ENCODE data around the gene NIT1. TPM values are rescaled to one million over a fixed set of nuclear protein-coding genes. Genes with fewer than 3 reads are reported as not detected.

The NIT1 gene
- total and polyA plus RNA-seq, 9 of the 15 experiments (the other 6 are each of a cell fraction or from before 2014, with no cell fraction given), result 18.4 to 76.0 (median 33.7) TPM

DNA sequence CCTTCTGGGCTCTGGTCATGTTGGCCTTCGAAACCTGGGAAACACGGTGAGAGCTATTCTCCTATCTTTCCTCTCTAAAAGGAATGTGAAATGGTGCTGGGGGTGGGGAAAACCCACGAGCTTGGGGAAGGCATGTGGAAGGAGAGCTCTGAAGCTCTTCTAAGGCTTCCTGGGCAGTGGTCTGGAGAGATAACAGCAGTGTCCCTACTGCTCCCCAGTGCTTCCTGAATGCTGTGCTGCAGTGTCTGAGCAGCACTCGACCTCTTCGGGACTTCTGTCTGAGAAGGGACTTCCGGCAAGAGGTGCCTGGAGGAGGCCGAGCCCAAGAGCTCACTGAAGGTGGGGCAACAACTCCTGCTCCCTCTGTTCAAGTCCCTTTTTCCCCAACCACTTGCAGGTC is 44.1 kb downstream of the NIT1 start (continued):
- TF ChIP-seq, protein P1, sequence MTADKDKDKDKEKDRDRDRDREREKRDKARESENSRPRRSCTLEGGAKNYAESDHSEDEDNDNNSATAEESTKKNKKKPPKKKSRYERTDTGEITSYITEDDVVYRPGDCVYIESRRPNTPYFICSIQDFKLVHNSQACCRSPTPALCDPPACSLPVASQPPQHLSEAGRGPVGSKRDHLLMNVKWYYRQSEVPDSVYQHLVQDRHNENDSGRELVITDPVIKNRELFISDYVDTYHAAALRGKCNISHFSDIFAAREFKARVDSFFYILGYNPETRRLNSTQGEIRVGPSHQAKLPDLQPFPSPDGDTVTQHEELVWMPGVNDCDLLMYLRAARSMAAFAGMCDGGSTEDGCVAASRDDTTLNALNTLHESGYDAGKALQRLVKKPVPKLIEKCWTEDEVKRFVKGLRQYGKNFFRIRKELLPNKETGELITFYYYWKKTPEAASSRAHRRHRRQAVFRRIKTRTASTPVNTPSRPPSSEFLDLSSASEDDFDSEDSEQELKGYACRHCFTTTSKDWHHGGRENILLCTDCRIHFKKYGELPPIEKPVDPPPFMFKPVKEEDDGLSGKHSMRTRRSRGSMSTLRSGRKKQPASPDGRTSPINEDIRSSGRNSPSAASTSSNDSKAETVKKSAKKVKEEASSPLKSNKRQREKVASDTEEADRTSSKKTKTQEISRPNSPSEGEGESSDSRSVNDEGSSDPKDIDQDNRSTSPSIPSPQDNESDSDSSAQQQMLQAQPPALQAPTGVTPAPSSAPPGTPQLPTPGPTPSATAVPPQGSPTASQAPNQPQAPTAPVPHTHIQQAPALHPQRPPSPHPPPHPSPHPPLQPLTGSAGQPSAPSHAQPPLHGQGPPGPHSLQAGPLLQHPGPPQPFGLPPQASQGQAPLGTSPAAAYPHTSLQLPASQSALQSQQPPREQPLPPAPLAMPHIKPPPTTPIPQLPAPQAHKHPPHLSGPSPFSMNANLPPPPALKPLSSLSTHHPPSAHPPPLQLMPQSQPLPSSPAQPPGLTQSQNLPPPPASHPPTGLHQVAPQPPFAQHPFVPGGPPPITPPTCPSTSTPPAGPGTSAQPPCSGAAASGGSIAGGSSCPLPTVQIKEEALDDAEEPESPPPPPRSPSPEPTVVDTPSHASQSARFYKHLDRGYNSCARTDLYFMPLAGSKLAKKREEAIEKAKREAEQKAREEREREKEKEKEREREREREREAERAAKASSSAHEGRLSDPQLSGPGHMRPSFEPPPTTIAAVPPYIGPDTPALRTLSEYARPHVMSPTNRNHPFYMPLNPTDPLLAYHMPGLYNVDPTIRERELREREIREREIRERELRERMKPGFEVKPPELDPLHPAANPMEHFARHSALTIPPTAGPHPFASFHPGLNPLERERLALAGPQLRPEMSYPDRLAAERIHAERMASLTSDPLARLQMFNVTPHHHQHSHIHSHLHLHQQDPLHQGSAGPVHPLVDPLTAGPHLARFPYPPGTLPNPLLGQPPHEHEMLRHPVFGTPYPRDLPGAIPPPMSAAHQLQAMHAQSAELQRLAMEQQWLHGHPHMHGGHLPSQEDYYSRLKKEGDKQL (CRISPR knock-in tag; IDR thresholded peaks at IDR 0.05; ENCODE audit: borderline replicate concordance), result no peak
- TF ChIP-seq SUPT5H (IDR thresholded peaks at IDR 0.05) (no peak), ZNF586 (CRISPR knock-in tag; conservative IDR thresholded peaks at IDR 0.05) (no peak), HDAC8 (tag; IDR thresholded peaks at IDR 0.05) (no peak), PTRF (tag; IDR thresholded peaks at IDR 0.05) (no peak), HNRNPH1 (optimal IDR thresholded peaks at IDR 0.05; ENCODE audit: low read depth, low read length) (no peak), NFRKB (IDR thresholded peaks at IDR 0.05; ENCODE audit: low read depth) (no peak), POLR2G (IDR thresholded peaks at IDR 0.05; ENCODE audit: low read depth, low read length) (no peak), NRF1 (conservative IDR thresholded peaks at IDR 0.05 in 1 of 2, IDR thresholded peaks at IDR 0.05 in 1 of 2) (peak; percentile 19 to 23; a peak in 1 of 4 replicates), ZNF121 (CRISPR knock-in tag; conservative IDR thresholded peaks at IDR 0.05) (no peak), HIVEP1 (CRISPR knock-in tag; IDR thresholded peaks at IDR 0.05) (no peak)
- TF ChIP-seq, protein P2, sequence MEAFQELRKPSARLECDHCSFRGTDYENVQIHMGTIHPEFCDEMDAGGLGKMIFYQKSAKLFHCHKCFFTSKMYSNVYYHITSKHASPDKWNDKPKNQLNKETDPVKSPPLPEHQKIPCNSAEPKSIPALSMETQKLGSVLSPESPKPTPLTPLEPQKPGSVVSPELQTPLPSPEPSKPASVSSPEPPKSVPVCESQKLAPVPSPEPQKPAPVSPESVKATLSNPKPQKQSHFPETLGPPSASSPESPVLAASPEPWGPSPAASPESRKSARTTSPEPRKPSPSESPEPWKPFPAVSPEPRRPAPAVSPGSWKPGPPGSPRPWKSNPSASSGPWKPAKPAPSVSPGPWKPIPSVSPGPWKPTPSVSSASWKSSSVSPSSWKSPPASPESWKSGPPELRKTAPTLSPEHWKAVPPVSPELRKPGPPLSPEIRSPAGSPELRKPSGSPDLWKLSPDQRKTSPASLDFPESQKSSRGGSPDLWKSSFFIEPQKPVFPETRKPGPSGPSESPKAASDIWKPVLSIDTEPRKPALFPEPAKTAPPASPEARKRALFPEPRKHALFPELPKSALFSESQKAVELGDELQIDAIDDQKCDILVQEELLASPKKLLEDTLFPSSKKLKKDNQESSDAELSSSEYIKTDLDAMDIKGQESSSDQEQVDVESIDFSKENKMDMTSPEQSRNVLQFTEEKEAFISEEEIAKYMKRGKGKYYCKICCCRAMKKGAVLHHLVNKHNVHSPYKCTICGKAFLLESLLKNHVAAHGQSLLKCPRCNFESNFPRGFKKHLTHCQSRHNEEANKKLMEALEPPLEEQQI (IDR thresholded peaks at IDR 0.05), result no peak
- TF ChIP-seq, protein P3, sequence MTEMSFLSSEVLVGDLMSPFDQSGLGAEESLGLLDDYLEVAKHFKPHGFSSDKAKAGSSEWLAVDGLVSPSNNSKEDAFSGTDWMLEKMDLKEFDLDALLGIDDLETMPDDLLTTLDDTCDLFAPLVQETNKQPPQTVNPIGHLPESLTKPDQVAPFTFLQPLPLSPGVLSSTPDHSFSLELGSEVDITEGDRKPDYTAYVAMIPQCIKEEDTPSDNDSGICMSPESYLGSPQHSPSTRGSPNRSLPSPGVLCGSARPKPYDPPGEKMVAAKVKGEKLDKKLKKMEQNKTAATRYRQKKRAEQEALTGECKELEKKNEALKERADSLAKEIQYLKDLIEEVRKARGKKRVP (CRISPR knock-in tag; IDR thresholded peaks at IDR 0.05), result no peak
- TF ChIP-seq, protein P4, sequence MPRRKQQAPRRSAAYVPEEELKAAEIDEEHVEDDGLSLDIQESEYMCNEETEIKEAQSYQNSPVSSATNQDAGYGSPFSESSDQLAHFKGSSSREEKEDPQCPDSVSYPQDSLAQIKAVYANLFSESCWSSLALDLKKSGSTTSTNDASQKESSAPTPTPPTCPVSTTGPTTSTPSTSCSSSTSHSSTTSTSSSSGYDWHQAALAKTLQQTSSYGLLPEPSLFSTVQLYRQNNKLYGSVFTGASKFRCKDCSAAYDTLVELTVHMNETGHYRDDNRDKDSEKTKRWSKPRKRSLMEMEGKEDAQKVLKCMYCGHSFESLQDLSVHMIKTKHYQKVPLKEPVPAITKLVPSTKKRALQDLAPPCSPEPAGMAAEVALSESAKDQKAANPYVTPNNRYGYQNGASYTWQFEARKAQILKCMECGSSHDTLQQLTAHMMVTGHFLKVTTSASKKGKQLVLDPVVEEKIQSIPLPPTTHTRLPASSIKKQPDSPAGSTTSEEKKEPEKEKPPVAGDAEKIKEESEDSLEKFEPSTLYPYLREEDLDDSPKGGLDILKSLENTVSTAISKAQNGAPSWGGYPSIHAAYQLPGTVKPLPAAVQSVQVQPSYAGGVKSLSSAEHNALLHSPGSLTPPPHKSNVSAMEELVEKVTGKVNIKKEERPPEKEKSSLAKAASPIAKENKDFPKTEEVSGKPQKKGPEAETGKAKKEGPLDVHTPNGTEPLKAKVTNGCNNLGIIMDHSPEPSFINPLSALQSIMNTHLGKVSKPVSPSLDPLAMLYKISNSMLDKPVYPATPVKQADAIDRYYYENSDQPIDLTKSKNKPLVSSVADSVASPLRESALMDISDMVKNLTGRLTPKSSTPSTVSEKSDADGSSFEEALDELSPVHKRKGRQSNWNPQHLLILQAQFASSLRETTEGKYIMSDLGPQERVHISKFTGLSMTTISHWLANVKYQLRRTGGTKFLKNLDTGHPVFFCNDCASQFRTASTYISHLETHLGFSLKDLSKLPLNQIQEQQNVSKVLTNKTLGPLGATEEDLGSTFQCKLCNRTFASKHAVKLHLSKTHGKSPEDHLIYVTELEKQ (CRISPR knock-in tag; IDR thresholded peaks at IDR 0.05), result no peak
- TF ChIP-seq, protein P5, sequence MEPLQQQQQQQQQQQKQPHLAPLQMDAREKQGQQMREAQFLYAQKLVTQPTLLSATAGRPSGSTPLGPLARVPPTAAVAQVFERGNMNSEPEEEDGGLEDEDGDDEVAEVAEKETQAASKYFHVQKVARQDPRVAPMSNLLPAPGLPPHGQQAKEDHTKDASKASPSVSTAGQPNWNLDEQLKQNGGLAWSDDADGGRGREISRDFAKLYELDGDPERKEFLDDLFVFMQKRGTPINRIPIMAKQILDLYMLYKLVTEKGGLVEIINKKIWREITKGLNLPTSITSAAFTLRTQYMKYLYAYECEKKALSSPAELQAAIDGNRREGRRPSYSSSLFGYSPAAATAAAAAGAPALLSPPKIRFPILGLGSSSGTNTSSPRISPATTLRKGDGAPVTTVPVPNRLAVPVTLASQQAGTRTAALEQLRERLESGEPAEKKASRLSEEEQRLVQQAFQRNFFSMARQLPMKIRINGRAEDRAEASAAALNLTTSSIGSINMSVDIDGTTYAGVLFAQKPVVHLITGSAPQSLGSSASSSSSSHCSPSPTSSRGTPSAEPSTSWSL (CRISPR knock-in tag; IDR thresholded peaks at IDR 0.05; ENCODE audit: borderline replicate concordance), result no peak

All from K562 (cell line).